CD4-positive, alpha-beta T cell treated with Interleukin-21 for 1 hour (primary cell): ENCODE measurements around the gene PSTPIP1.

Experiments used
- DNase-seq: peaks from one replicate; pipeline ENCODE4 v3.0.0-alpha.2; 2020

PSTPIP1 gene

GRCh38 chr15:77001966-77002365 lies 7.0 kb downstream of the PSTPIP1 start:
- no peak for DNase-seq

- no peak for DNase-seq
These were observed 7.5 kb downstream of the PSTPIP1 start for GRCh38 chr15:77002436-77002835.

- peak; percentile 74 for DNase-seq
These were observed 8.3 kb downstream of the PSTPIP1 start for GRCh38 chr15:77002954-77003912.

GRCh38 chr15:77004189-77004588 lies 9.3 kb downstream of the PSTPIP1 start:
- DNase-seq: no peak

- no peak for DNase-seq
These were observed 14.2 kb downstream of the PSTPIP1 start for GRCh38 chr15:77009176-77009575.

- DNase-seq: no peak
These were observed 14.9 kb downstream of the PSTPIP1 start for GRCh38 chr15:77009646-77010311.

- DNase-seq: no peak
These were observed 15.4 kb downstream of the PSTPIP1 start for GRCh38 chr15:77010312-77010686.

- DNase-seq: no peak
These were observed 15.9 kb downstream of the PSTPIP1 start for GRCh38 chr15:77010857-77011256.

GRCh38 chr15:77012117-77012712 lies 17.3 kb downstream of the PSTPIP1 start:
- no peak for DNase-seq

GRCh38 chr15:77012868-77013267 lies 17.9 kb downstream of the PSTPIP1 start:
- DNase-seq: peak; percentile 60

- DNase-seq: peak; percentile 82
These were observed 18.8 kb downstream of the PSTPIP1 start for GRCh38 chr15:77013776-77014131.

- DNase-seq: peak; percentile 47
These were observed 19.5 kb downstream of the PSTPIP1 start for GRCh38 chr15:77014132-77015081.

GRCh38 chr15:77015646-77016320 lies 20.9 kb downstream of the PSTPIP1 start:
- DNase-seq: no peak

- no peak for DNase-seq
These were observed 21.4 kb downstream of the PSTPIP1 start for GRCh38 chr15:77016321-77016695.

- DNase-seq: no peak
These were observed 22.2 kb downstream of the PSTPIP1 start for GRCh38 chr15:77017091-77017660.

GRCh38 chr15:77017761-77018720 lies 23.1 kb downstream of the PSTPIP1 start:
- DNase-seq: no peak

- no peak for DNase-seq
These were observed 24.0 kb downstream of the PSTPIP1 start for GRCh38 chr15:77018796-77019505.

- no peak for DNase-seq
These were observed 24.8 kb downstream of the PSTPIP1 start for GRCh38 chr15:77019521-77020331.
